A549 treated with ZK216348 at 1 μM for 4 hours (cell line): ENCODE data around the gene ANKRD9. TPM values are rescaled to one million over a fixed set of nuclear protein-coding genes. Genes with fewer than 3 reads are reported as not detected.

Source experiments
- total RNA-seq: library from RNA; stranded (reverse); fragments of 200-300 nt; extraction: Qiagen RNA extraction; gene quantifications from 5 replicates; pipeline ENCODE4 v1.2.3, GENCODE V29; 2022; ENCODE audit warnings: low read depth

ANKRD9 gene, protein sequence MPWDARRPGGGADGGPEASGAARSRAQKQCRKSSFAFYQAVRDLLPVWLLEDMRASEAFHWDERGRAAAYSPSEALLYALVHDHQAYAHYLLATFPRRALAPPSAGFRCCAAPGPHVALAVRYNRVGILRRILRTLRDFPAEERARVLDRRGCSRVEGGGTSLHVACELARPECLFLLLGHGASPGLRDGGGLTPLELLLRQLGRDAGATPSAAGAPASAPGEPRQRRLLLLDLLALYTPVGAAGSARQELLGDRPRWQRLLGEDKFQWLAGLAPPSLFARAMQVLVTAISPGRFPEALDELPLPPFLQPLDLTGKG
- total RNA-seq = 3.9 to 15.7 TPM (median 13.8 TPM) in 5 replicates

DNA sequence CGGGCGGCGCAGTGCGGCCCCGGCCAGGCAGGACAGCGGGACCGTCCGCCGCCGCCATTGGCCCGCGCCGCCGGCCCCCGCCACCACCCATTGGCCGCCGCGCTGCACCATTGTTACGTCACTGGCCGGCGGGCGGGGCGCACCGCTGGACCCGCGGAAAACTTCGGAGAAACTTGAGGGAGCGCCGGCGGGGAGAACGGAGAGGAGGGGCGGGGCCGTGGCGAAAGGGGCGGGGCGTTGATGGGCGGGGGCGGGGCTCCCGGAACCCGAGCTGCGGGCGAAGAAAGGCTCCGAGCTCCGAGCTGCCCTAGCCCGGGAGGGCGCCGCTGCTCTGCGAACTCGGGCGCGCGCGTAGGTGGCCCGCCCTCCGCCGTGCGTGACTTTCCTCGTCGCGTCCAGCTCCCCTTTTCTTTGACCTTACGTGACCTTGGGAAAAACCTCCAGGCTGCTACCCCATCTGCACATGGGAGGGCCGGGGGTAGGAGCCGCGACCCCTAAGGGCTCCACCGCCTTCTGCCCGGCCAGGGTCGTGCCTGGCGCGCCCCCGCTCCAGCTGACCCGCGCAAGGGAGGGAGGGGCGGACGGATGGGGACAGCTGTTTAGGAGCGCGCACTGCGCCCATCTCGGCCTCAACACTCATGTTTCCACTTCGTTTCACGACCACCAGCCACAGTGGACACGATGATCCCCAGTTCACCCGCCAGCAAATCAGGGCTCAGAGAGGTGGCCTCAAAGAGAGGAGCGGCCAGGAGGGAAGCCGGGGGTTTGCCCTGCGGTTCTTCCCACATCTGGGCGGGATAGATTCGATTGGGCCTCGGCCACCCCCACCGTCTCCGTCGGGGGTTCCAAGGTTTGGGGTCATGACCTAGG is at the start of gene ANKRD9:
ANKRD9 (minus strand) TSS at position 31 of the 870 bp plus-strand sequence. CDS start 1,887 bp downstream, outside the sequence.

Other genes starting within 250 kb of the ANKRD9 start
- 21.7 to 27.1 TPM (median 23.5 TPM) in 5 replicates for gene MOK, start 204.6 kb downstream of the ANKRD9 start, total RNA-seq
- 5.8 to 7.2 TPM (median 6.6 TPM) in 5 replicates for gene ZNF839, start 190.0 kb downstream of the ANKRD9 start, total RNA-seq
- 53.7 to 76.1 TPM (median 57.5 TPM) in 5 replicates for gene CINP, start 146.9 kb downstream of the ANKRD9 start, total RNA-seq
- 4.0 to 9.7 TPM (median 8.7 TPM) in 5 replicates for gene TECPR2, start 146.8 kb downstream of the ANKRD9 start, total RNA-seq
- gene RCOR1, start 82.9 kb upstream of the ANKRD9 start, total RNA-seq = 19.9 to 34.5 TPM (median 33.2 TPM) in 5 replicates